ENCODE measurements around the gene NAA20. TPM values are rescaled to one million over a fixed set of nuclear protein-coding genes. Genes with fewer than 3 reads are reported as not detected.

Gene NAA20
- total and polyA plus RNA-seq, 9 of the 15 experiments (the other 6 are each of a cell fraction or from before 2014, with no cell fraction given), result 51.4 to 361 (median 84.6) TPM

DNA sequence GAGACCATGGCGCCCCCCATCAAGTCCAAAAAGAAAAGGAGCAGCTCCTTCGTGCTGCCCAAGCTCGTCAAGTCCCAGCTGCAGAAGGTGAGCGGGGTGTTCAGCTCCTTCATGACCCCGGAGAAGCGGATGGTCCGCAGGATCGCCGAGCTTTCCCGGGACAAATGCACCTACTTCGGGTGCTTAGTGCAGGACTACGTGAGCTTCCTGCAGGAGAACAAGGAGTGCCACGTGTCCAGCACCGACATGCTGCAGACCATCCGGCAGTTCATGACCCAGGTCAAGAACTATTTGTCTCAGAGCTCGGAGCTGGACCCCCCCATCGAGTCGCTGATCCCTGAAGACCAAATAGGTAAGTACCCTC is 41.7 kb upstream of the NAA20 start:
- FAIRE-seq, result no peak
- TF ChIP-seq SP2 (IDR thresholded peaks at IDR 0.05; ENCODE audit: extremely low read depth, low read depth, low read length, poor library complexity, severe bottlenecking) (no peak), MEIS2 (IDR thresholded peaks at IDR 0.05; ENCODE audit: partially characterized antibody) (no peak), ZNF699 (CRISPR knock-in tag; IDR thresholded peaks at IDR 0.05; ENCODE audit: insufficient replicate concordance) (no peak), POLR2A (conservative IDR thresholded peaks at IDR 0.05) (no peak), NR1H2 (CRISPR knock-in tag; IDR thresholded peaks at IDR 0.05) (no peak), NCOA6 (IDR thresholded peaks at IDR 0.05) (no peak), ATF7 (IDR thresholded peaks at IDR 0.05) (no peak), FOS (IDR thresholded peaks at IDR 0.05; ENCODE audit: extremely low read depth, insufficient read length) (no peak), ZNF830 (CRISPR knock-in tag; IDR thresholded peaks at IDR 0.05) (no peak), ZC3H8 (IDR thresholded peaks at IDR 0.05) (no peak), LEF1 (IDR thresholded peaks at IDR 0.05) (no peak), WHSC1 (IDR thresholded peaks at IDR 0.05; ENCODE audit: low read length) (no peak), ILK (tag; IDR thresholded peaks at IDR 0.05; ENCODE audit: borderline replicate concordance, low read depth) (no peak), ZNF146 (CRISPR knock-in tag; IDR thresholded peaks at IDR 0.05; ENCODE audit: unreplicated experiment) (no peak)
- TF ChIP-seq, protein P1, sequence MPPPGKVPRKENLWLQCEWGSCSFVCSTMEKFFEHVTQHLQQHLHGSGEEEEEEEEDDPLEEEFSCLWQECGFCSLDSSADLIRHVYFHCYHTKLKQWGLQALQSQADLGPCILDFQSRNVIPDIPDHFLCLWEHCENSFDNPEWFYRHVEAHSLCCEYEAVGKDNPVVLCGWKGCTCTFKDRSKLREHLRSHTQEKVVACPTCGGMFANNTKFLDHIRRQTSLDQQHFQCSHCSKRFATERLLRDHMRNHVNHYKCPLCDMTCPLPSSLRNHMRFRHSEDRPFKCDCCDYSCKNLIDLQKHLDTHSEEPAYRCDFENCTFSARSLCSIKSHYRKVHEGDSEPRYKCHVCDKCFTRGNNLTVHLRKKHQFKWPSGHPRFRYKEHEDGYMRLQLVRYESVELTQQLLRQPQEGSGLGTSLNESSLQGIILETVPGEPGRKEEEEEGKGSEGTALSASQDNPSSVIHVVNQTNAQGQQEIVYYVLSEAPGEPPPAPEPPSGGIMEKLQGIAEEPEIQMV (tag; conservative IDR thresholded peaks at IDR 0.05; ENCODE audit: low read depth), result no peak

More for the DNA sequence above, 41.7 kb upstream of the NAA20 start:
- BruUV-seq (replicated peaks), result no TSS peak
- intact Hi-C loops (cut with micrococcal nuclease) (no loop called here), in situ Hi-C loops (cut with MboI) (no loop called here)
- Histone ChIP-seq H3K4me3 (no peak overlapping the region), H3K9ac (ENCODE audit: insufficient read depth in 1 of 2, low read depth in 2 of 2, low read length in 2 of 2) (no peak overlapping the region), H3K36me3 (ENCODE audit: control insufficient read depth, insufficient read depth, low read length) (no peaks in the 10 kb centered on the region), H3K27ac (ENCODE audit: extremely low read depth, low read depth, low read length) (no peak overlapping the region), H3K79me2 (ENCODE audit: control insufficient read depth, insufficient read depth, low read length) (no peaks in the 10 kb centered on the region), H3K9me1 (ENCODE audit: control insufficient read depth, insufficient read depth, low read length) (no peaks in the 10 kb centered on the region), H4K20me1 (replicated peaks; ENCODE audit: control insufficient read depth, insufficient read depth, low read length) (no peaks in the 10 kb centered on the region), H3K27me3 (ENCODE audit: control insufficient read depth in 2 of 2, insufficient read depth in 2 of 2, low read length in 2 of 2) (peaks cover 15 to 48% of the 10 kb centered on the region in 2 experiments), H3K9me3 (replicated peaks; ENCODE audit: control insufficient read depth, insufficient read depth, low read depth, low read length) (no peaks in the 10 kb centered on the region), H3K4me2 (ENCODE audit: insufficient read depth, low read length) (no peak overlapping the region), H3K4me1 (replicated peaks in 1 of 2; ENCODE audit: control insufficient read depth in 2 of 2, insufficient read depth in 2 of 2, low read length in 2 of 2) (peaks cover 0 to 4% of the 10 kb centered on the region in 2 experiments; a peak in 1 of 5 replicates), H2AFZ (ENCODE audit: low read depth, low read length) (no peak overlapping the region)
- POLR2A ChIA-PET, result interaction anchor here (0.7 to 1.5 kb wide), 2 partner anchors 12 to 13 kb away, joined by 3 read pairs; no protein-coding TSS in a partner anchor
- CTCF ChIA-PET (ENCODE audit: low intra/inter-chr PET ratio), result no interaction called here
- DNase-seq (ENCODE audit: extremely low read depth in 1 of 4, low spot score in 3 of 4), result no peak
- WGBS (ENCODE audit: insufficient coverage, low coverage, missing lambda C conversion rate), result 5% methylated on average over 17 of the region's 18 CpGs
- ATAC-seq, result no peak

Data from K562 (cell line).